HL-60 (cell line): Measurements from ENCODE around the gene DLG5.

Experiments used
- DNase-seq, 2 experiments: peaks; one replicate each; pipeline ENCODE4 v3.0.0-alpha.2; 2010 to 2020; ENCODE audit warnings: low read depth in 1 of 2, low spot score in 1 of 2
- H3K27ac ChIP-seq: fragments of 250-450 bp; sonication (Bioruptor Pico); replicated peaks from 2 replicates; pipeline ENCODE4 v1.5.1; 2020; ENCODE audit warnings: mild to moderate bottlenecking, moderate library complexity
- H3K27me3 ChIP-seq: fragments of 250-450 bp; sonication (Bioruptor Pico); 2 replicates; pipeline ENCODE4 v1.5.1; 2021; ENCODE audit warnings: mild to moderate bottlenecking, moderate library complexity; ENCODE audit not compliant: insufficient read depth, poor library complexity, severe bottlenecking
- H3K4me3 ChIP-seq: replicated peaks from 2 replicates; pipeline ENCODE4 v1.5.1; 2011; ENCODE audit warnings: mild to moderate bottlenecking, control low read depth, low read length; ENCODE audit not compliant: insufficient read depth
- CTCF ChIP-seq: IDR thresholded peaks from one replicate; pipeline ENCODE4 v1.5.1; 2011; ENCODE audit warnings: low read length, control low read depth, inconsistent platforms; ENCODE audit not compliant: insufficient read depth
- GABPA ChIP-seq: IDR thresholded peaks from 2 replicates; pipeline ENCODE4 v1.6.1; 2012; ENCODE audit warnings: low read depth
- POLR2AphosphoS5 ChIP-seq: IDR thresholded peaks from 2 replicates; pipeline ENCODE4 v1.6.1; 2012; ENCODE audit warnings: low read depth
- REST ChIP-seq: IDR thresholded peaks from 2 replicates; pipeline ENCODE4 v1.6.1; 2012; ENCODE audit warnings: low read depth; ENCODE audit not compliant: insufficient replicate concordance
- SPI1 ChIP-seq: IDR thresholded peaks from 2 replicates; pipeline ENCODE4 v1.6.1; 2012; ENCODE audit warnings: low read depth, mild to moderate bottlenecking, borderline replicate concordance

Gene DLG5

GRCh38 chr10:77901743-77902142, 24.8 kb downstream of the DLG5 start:
- no peak overlapping the region for H3K27ac ChIP-seq
- no peaks in the 10 kb centered on the region for H3K27me3 ChIP-seq
- H3K4me3 ChIP-seq = no peak overlapping the region
- no peak for DNase-seq
- no peak for TF ChIP-seq GABPA
- TF ChIP-seq REST = no peak
- TF ChIP-seq POLR2AphosphoS5 = no peak
- TF ChIP-seq SPI1 = no peak
- TF ChIP-seq CTCF = no peak

GRCh38 chr10:77899690-77900089, 26.9 kb downstream of the DLG5 start:
- DNase-seq = no peak
- no peak overlapping the region for H3K27ac ChIP-seq
- TF ChIP-seq REST (no peak), SPI1 (no peak), POLR2AphosphoS5 (no peak), CTCF (no peak), GABPA (no peak)
- H3K27me3 ChIP-seq = no peaks in the 10 kb centered on the region
- H3K4me3 ChIP-seq = no peak overlapping the region

- Histone ChIP-seq H3K27me3 (no peaks in the 10 kb centered on the region), H3K4me3 (no peak overlapping the region), H3K27ac (no peak overlapping the region)
- TF ChIP-seq SPI1 (no peak), CTCF (no peak), GABPA (no peak), POLR2AphosphoS5 (no peak), REST (no peak)
- DNase-seq = no peak
Measured at GRCh38 chr10:77899080-77899477, 27.5 kb downstream of the DLG5 start.
